GM10266 (cell line): ENCODE data around the gene ABCB6.

ENCODE experiments used
- DNase-seq: peaks from one replicate; pipeline ENCODE4 v3.0.0; 2012; ENCODE audit errors: extremely low spot score
- TF ChIP-seq, protein P1 (sequence below): IDR thresholded peaks from 2 replicates; pipeline ENCODE4 v1.5.1; 2012; ENCODE audit warnings: mild to moderate bottlenecking, low read depth; ENCODE audit not compliant: control insufficient read depth, insufficient read depth; ENCODE audit errors: missing control alignments

ABCB6 gene

DNA sequence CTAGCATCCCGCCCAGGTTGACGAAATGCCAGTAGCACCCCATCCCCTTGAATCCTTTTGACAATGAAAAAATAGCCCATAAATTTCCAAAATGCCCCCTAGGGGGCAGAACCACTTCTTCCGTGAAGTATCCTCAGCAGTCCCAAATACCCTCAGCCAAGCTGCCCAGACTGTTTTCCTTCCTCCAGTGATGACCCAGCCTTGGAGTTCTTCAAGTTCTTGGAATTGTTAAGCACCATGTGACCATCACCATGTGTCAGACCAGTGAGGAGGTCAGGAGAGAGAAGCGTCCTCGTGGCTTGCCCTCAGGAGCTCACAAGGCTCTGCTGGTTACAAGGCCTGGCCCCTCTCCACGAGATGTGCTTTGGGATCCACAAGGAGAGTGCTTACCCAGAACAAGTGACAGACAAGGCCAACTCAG, 47.5 kb downstream of the ABCB6 start:
- DNase-seq, result peak; percentile 42
- TF ChIP-seq, protein P1, sequence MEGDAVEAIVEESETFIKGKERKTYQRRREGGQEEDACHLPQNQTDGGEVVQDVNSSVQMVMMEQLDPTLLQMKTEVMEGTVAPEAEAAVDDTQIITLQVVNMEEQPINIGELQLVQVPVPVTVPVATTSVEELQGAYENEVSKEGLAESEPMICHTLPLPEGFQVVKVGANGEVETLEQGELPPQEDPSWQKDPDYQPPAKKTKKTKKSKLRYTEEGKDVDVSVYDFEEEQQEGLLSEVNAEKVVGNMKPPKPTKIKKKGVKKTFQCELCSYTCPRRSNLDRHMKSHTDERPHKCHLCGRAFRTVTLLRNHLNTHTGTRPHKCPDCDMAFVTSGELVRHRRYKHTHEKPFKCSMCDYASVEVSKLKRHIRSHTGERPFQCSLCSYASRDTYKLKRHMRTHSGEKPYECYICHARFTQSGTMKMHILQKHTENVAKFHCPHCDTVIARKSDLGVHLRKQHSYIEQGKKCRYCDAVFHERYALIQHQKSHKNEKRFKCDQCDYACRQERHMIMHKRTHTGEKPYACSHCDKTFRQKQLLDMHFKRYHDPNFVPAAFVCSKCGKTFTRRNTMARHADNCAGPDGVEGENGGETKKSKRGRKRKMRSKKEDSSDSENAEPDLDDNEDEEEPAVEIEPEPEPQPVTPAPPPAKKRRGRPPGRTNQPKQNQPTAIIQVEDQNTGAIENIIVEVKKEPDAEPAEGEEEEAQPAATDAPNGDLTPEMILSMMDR, result peak; percentile 50

DNA sequence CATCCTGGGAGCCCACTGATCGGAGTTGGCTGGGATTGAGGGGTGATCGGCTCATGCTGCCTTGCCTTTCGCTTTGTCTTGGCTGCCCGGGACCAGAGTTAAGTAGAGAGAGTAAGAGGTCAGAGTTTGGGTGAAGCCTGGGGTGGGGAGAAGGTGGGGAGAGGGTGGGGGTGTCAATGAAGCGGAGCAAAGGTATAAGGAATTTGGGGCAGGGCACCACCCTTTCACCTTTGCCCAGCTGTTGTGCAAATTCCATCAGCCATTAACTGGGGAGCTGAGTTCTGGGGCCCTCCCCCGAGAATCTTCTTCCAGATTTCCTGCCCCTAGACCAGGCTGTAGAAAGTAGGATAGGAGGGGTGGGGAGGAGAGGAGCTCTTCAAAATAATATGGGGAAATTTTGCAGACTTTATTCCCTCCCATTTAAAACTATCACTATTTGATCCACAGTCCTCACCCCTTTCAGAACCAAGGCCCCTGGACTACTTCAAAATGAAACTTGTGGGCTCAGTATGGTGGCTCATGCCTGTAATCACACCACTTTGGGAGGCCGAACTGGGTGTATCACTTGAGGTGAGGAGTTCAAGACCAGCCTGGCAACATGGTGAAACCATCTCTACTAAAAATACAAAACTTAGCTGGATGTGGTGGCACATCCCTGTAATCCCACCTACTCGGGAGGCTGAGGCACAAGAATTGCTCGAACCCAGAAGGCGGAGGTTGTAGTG, 48.7 kb downstream of the ABCB6 start, which contains the start of gene SLC23A3:
SLC23A3 (minus strand) TSS at position 100 of the 725 bp plus-strand sequence; CDS start at position 55, 45 bp downstream.
- no peak for DNase-seq
- TF ChIP-seq, protein P1, result no peak

DNA sequence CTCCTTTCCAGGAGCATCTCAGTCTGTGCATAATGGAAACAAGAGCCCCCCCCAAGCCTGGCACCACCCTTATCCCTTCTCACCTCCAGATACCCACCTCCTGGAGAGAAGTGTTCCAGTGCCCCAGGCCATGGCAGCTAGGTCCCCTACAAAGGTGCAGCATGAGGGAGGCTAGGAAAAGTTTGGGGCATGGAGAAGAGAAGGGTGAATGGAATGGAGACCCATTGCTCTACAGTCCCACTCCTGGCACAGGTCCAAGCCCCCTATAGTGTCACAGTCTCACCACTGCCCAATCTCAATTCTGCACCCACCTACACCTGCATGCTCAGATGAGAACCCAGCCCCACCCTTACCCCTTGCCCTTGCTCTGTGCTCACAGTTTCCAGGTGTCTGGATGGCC, 49.8 kb downstream of the ABCB6 start:
- no peak for DNase-seq
- TF ChIP-seq, protein P1, result no peak

DNA sequence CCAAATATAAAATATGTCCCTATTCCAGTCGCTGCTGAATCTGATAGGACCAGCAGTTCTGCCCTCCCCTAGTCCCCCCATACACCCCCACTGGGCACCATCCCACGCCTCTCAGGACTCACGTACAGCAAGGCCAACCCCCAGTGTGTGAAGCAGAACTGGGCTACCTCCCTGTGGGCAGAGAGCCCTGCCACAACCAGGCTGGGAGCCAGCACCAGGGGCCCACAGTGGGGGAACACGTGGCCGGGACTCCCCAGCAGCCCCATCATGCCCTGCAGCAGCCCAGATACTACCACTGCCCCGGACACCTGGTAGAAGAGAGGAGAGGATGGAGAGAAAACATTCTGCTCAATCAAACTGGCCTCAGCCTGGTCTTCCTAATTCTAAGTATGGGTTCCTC, 50.2 kb downstream of the ABCB6 start:
- TF ChIP-seq, protein P1, result no peak
- no peak for DNase-seq

DNA sequence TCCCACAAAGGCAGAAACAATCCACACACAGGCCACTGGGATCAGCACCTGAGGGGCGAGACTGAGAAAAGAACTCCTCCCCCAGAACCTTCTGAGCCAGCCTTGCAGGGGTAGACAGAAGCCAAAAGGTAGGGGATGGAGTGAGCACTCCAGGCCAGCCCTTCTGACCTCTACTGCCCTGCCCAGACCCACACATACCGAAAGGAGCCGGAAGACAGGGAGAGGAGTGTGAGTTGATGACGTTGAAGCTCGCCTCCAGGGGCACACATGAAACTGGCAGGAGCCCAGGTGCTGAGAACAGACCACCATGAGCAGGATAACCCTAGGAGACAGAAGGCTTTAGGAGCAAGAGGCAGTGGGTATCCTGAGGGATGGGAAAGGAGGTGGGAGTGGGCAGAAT, 50.8 kb downstream of the ABCB6 start:
- no peak for DNase-seq
- TF ChIP-seq, protein P1, result no peak

DNA sequence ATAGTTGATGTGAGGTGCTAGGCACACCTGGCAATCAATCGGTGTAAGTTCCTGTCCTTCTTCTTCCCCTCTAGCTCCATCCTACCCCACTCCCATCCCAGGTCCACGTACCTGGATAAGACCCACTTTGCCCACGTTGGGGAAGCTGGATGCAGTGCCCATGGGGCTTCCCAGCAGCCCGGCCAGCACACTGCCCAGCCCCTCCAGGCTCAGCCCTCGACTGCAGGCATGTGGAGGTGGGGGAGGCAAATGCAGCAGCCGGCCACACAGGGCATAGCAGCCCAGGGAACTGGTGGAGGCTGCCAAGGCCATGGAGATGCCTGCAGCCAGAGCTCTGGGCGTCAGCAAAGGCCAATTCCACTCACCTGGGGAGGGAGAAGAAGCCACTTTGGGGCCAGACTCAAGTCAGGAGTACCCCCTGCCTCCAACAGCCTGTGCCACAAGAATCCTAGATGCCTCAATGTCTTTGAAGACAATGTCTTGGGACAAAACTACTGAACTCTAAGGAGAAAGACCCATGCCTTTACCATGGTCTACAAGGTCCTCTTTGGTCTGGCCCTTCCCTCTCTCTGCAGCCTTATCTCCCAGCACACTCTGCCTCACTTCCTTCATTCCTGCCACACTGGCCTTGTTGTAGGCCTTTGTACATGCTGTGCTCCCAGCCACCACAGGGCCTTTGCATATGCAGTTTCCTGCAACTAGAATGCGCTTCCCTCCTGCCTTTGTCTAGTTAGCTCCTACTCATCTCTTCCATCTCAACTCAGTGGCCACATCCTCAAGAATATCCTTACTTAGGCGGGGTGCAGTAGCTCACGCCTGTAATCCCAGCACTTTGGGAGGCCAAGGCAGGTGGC, 53.5 kb downstream of the ABCB6 start:
- TF ChIP-seq, protein P1, result no peak
- DNase-seq, result no peak
